GM18909 (cell line): ENCODE data around the gene PKIG.

Source experiments
- ATAC-seq: cut with Tn5 transposase; IDR thresholded peaks from one replicate; pipeline ENCODE4 v1.9.1; 2021; ENCODE audit warnings: mild to moderate bottlenecking; ENCODE audit not compliant: unreplicated experiment, poor library complexity

The PKIG gene

DNA sequence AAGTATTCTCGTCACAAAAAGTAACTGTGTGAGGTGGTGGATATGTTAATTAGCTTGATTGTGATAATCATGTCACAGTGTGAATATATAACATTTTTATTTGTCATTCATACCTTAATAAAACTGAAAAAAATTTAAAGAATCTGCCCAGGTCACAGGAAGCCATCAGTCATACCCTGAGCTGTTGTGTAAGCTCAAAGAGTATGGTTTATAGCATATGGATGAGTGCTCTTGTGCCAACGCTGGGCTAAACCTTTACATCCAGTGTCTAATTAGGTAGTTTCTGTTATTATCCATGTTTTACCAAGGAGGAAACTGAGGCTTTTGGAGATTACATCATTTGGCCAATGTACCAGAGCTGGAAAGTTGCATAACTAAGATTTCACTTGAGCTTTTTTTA, 11.4 kb downstream of the PKIG start:
- ATAC-seq, result no peak

DNA sequence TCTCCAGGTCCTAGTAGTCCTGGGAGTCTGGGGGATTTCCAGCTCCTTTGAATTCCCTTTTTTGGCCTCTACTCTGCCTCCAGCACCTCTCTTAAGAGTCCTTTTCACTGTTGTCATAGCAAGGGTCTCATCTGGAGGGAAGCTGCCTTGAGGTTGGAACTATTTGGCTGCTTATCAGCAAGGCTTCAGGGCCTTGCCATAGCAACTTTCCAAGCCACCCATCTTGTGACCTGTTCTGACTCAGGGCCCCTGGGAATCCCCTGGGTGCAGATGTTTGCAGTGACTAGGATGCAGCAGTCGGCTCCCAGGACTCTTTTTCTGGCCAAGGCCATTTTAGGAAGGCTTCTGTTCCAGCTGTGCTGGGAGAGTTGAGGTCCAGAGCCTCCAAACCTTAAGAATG, 12.4 kb downstream of the PKIG start:
- ATAC-seq, result no peak

DNA sequence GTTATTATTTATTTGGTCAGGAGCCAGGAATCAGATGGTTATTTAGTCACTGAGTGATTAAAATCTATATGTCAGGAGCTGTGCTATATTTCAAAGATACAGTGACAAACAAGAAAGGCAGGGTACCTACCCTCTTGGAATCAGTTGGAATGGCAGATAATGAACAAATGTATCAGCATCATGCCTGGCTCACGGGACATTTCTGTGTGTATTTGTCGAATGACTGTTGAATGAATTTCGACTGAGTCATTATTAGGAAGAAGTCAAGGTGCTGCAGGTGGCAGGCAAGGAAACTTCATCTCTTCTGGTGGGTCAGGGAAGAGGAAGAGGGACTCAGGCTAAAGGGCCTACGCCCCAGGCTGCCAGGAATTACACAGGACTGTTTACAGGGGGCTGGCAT, 13.6 kb downstream of the PKIG start:
- no peak for ATAC-seq

DNA sequence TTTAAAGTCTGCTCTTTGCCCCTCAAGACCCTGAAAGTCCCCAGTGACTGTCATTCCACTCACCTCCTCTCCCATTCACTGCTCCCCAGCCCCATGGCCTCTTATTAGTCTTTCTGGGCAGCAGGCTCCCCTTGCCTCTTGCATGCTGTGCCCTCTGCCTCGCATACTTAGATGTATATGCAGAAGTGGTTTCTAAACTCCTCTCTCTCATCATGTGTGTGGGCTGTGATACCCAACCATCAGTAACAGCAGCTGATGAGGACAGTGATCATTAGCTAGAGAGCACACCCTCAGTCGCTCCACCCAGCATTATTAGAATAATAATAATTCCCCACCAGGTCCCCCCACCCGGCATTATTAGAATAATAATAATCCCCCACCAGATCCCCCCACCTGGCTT, 14.5 kb downstream of the PKIG start:
- ATAC-seq, result no peak

DNA sequence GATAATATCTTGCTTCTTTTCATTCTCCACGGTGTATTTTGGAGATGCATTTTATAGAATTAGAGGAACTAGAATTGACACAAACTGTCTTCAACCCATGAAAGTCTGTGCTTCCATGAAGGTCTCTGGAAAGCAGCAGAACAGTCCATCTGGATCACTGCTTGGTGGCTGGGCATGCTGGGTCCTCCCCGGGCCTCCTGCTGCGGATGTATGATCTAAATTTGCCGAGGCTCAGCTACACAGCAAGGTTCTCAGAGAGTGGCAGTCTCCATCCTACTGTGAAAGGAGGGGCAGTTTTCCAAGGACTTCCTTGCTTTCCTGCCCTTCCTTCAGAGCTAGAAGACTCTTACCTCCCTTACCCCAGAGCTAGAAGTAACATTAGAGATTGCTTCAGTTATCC, 15.1 kb downstream of the PKIG start:
- ATAC-seq, result no peak

DNA sequence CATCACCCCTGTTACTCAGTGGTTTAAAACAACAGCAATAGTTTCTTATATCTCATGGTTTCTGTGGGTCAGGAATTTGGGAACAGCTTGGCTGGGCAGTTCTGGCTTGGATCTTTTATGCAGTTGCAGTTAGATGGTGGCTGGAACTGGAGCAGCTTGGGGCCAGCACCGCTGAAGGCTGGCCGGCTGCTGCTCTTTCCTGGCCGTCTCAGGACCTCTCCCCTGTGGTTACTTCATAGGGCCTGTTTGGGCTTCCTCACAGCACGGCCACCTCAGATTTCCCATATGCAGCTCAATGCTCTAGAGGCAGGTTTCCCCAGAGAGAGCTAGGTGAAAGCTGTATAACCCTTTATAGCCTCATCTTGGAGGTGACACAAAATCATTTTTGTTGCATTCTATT, 15.6 kb downstream of the PKIG start:
- ATAC-seq, result no peak

DNA sequence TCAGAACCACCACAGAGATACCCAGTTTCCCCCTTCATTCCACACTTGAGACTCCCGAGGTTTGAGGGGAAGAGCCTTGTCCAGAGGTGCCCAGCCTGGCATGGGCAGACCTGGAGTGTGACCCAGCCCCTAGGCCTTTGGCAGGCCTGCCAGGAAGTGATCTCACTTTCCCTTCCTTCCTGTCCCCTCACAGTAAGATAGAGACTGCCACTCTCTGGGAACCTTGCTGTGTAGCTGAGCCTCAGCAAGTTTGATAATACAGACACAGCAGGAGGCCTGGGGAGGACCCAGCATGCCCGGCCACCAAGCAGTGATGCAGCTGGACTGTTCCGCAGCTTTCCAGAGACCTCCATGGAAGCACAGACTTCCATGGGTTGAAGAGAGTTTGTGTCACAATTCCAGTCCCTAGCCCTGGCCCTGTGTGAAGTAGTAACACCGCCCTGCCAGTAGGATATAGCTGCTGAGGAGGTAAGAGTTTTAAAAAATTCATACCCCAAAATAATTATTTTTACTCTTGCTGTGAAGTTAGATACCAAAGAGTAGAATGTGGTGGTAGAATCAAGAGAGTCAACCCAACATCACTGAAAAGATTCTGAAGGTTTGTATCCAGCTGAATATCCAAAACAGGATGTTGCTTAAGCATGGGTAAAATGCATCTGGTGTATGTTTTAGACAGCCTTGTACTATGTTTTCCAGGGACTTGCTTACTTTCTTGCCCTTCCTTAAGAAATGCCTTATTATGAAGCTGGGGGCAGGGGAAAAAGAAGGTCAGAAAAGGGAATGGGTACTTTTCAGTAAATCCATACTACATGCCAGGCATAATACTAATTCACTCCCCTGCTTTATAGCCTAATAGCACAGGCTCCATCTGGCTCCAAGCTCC, 16.3 kb downstream of the PKIG start:
- no peak for ATAC-seq

DNA sequence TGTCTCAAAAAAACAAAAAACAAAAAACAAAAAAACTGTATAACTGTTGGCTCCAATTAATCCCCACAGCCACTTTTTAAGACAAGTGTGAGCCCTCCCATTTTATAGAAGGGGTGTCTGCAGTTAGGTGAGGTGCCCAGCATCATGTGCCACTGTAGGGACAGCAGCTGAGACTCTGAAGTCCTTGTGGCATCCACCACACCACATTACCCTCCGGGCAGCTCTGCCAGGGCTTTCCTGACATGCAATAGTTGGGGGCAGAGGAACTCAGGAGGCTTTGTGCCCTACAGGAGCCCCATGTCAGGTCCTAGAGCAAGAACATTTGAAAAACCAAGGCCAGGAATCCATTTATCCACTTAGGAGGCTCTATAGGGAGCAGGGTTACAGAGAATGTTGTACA, 17.3 kb downstream of the PKIG start:
- ATAC-seq, result no peak

DNA sequence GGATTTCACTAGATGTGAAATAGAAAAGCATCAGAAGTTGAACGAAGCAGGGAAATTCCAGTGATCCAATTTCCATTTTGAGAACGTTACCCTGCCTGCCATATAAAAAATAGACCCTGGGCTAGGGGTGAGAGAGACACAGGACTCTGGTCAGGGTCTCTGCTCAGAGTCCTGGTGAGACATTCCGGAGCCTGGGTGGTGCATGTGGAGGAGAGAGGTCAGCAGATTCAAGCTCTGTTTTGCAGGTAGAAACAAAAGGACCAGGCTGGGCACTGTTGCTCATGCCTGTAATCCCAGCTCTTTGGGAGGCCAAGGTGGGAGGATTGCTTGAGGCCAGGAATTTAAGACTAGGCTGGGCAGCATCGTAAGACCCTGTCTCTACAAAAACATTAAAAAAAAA, 17.9 kb downstream of the PKIG start:
- no peak for ATAC-seq

DNA sequence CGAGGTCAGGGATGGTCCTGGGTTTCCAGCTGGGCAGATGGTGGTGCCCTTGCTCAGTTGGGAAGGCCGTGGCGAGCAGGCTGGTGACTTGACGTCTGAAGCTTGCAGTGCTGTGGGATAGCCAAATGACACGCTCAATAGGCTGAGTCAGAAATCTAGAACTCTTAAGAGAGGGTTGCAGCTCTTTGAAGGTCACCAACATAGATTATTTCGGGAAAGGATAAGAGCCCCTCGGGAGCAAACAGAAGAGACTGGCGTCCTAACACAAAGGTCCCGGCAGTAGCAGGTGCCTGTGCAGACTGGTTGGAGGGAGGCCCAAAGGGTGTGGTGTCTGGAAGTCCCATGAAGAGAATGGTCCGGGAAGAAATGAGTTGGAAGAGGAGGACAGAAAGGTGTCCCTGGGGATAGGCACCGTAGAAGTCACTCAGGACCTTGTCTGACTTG, 18.4 kb downstream of the PKIG start:
- no peak for ATAC-seq

DNA sequence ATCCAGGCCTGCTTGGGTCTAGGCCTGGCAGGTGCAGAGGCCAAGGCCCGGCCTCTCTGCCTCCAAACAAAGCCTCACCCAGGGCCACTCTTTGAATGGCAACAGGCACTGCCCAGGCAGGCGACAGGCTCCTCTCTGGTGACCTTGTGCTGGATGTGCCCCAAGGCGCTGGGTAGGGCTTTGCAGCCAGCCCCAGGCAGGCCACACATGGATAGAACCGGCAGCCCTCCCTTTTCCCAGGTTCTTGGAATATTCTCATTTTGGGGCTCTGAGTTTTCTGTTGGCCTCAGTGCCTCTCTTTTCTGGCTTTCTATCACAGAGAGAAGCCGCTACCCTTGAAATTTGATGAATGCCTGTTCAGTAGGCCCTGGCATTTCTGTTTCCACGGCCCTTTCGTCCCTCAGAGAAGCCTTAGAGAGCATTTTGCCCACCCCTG, 18.9 kb downstream of the PKIG start:
- ATAC-seq, result no peak

DNA sequence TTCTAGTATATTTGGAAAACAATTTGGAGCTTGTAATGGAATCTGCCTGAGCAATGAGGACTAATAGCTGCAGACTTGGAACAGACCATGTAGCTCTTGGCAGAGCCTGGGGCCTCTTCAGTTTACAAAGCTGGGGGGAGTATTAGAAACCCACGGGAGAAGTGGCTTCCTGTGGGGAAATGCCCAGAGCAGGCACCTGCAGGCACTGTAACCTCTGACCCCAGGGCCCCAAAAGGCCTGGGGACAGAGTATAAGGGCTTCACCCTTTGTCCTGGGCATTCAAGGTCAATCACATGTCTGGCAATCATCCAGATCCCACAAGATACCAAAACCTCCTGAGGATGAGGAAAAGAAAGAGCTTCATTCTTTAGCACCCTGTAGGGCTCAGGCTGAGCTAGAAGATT, 19.4 kb downstream of the PKIG start:
- no peak for ATAC-seq

DNA sequence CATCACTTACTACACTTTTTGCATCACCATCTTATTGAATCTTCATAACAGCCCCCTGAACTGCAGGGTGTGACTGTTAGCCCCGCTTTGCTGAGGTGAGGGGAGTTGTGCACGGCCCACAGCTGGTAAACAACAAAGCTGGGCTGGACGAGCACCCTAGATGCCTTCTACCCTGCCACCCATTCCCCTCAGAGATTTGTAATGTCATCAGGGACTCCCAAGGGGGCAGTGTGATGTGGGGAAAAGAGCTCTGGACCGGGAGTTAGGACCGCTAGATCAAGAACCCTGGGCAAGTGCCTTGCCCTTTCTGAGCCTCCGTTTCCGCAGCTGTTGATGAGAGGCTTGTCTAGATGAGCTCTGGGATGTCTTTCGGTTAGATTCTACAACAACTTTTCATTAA, 20.9 kb downstream of the PKIG start:
- no peak for ATAC-seq

DNA sequence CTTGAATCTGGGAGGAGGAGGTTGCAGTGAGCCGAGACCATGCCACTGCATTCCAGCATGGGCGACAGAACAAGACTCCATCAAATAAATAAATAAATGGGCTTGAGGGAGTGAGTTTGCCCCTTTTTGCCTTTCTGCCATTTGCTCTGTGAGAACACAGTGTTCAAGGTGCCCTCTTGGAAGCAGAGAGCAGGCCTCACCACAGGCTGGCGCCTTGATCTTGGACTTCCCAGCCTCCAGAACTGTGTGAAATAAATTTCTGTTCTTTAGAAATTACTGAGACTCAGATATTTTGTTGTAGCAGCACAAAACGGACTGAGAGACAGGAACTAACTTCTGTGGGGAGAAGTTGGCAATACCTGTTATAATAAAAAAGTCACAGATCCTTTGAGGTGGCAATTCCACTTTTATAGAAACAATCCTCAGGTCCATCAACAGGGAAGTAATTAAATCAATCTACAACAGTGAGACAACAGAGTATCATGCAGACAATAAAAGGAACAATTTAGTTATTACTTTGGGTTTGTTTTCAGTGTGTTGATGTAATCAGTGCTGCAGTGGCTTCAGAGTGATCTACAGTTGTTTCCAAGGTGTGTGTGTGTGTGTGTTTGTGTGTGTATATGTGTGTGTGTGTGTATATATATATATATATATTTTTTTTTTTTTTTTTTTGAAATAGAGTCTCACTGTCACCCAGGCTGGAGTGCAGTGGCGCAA, 24.5 kb downstream of the PKIG start:
- ATAC-seq, result no peak

DNA sequence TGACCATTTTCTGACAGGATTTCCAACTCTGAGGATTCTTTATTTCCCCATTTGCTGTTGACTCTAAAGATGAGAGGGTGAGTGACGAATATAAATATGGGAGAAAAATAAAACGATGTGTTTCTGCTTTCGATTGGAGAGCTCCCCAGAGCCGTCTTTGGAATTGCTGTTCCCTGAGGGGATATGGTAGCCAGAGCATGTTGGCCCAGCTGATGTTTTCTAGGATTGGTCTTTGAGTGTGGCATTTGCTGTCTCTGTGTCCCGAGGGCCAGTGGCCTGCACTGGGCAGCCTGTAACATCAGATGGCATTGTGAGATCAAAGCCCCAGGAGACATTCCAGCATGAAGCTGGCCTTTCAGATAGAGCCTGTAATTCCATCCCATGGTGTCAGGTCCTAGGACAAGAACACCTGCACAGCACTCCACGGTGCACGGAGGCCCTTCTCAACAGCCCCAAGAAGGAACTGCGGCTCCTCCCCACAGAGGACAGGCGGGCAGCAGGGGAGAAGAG, 26.7 kb downstream of the PKIG start:
- ATAC-seq, result no peak

DNA sequence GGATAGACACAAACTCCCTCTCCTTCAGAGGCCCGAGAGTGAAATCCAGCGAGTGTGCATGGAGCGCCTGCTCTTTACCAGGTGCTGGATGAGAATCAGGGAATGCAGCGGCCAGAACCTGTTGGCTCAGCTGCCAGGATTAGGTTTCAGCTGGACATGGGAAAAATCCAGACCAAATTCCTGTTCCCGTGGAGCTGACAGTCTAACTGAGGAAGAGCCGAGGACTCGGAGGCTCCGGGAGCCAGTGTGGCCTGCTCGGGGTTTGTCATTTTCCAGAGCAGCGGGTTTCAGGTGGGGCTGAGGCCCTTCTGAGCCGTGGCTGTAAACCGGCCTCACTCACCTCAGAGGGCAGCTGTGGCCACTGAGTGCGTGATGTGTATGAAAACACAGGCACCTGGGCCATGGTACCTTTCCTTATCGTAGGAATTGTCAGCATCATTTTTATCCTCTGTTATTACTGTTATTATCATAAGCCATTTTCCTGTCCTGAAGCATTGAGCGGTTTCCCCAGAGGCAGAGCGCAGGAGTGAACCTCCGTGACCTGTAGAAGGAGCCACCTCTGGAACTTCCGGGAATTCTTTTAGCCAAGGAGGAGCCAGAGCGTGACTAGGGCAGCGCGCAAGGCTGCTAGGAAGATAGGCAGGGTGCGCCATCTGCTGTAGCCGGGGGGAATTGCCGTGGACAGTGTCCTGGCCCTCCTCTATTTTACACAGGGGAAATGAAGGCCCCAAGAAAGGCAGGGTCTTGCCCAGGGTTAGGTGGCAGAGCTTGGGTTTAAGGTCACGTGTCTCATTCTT, 27.3 kb downstream of the PKIG start:
- ATAC-seq, result peak; percentile 89

DNA sequence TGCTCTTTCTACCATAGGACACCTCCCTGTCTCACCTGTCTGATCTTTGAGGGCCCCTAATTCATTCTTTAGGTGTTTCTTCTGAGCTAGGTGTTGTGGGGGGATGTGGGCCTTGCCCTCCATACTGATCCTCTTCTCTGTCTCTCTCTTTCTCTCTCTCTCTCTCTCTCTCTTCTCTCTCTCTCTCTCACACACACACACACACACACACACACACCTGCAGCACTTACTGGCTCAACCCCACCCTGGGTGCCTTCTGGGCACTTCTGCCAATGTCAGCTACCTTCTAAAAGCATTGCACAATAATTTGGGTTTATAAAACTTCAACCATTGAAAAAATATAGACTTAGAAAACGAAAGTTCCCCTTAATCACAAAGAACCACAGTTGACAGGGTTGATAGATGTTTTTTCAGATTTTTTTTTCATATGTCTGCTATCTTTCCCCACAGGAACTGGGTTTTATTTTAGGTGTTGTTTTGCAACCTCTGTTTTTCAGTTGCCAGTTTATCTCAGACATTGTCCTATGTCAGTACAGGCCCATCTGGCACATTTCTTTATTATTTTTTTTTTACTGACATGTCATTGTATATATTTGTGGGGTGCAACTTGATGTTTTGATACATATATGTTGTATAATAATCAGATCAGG, 28.1 kb downstream of the PKIG start:
- peak; percentile 30 for ATAC-seq

DNA sequence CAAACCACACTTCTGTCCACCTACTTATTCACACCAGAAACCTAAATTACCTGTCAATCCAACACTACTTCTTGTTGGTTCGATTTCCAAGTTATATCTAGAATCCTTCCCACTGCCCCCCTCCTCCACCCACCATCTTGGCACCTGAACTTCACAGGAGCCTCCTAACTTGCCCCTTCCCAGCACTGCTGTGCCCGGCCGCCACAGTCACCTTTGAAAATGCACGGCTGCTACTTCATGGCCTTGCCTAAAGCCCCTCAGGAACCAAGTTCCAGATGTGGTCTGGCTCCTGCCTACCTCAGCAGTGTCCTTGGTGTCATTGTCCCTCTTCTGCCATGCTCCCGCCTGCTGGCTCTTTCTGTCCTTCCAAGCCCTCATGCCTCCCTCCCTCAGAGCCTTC, 31.2 kb downstream of the PKIG start:
- ATAC-seq, result no peak

DNA sequence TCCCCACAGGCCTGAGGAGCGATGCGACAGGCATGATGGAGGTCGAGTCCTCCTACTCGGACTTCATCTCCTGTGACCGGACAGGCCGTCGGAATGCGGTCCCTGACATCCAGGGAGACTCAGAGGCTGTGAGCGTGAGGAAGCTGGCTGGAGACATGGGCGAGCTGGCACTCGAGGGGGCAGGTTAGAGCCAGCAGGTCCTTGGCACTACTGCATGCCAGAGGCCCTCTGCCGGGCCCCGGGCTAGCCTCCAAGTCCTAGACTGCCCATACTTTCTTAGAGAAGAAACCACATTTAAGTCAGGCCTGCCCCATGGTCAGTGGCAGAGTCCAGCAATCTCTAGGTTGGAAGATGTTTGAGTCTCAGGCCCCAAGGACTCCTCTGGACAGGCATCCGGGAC, 32.1 kb downstream of the PKIG start:
- no peak for ATAC-seq

DNA sequence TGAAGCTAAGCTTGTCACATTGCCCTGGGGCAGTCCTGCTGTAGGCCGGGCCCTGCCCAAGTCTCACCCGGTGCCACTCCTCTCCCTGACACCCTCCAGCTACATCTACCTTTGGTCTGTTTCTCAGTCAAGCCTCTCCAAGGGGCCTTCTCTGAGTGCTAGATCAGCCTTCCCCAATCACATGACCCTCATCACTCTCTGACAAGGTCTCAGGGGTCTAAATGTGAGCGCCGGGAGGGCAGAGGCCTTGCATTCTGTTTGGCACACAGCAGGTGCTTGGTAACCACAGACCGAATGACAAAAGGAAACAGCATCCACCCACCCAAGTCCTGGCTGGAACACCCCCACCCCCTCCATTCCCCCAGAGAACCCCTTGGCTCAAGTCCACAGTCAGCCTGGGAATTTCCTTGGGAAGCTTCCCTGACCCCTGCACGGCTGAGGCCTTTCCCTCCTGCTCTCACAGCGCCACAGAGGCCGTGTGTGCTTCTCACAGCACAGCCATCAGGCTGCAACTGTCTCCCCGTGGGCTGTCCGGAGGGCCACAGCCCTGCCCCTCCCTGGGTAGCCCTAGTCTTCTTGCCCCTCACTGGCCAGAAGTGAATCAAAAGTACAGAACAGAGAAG, 32.9 kb downstream of the PKIG start:
- no peak for ATAC-seq
